AG09309 (cell line): ENCODE measurements around the gene LIPT2.

Source experiments
- DNase-seq: peaks from one replicate; pipeline ENCODE4 v3.0.0-alpha.2; 2010; ENCODE audit warnings: low read depth
- H3K4me3 ChIP-seq: 2 replicates; pipeline ENCODE4 v1.5.1; 2011; ENCODE audit warnings: mild to moderate bottlenecking, low read depth, low read length, moderate library complexity; ENCODE audit not compliant: control insufficient read depth
- CTCF ChIP-seq: IDR thresholded peaks from 2 replicates; pipeline ENCODE4 v1.5.1; 2011; ENCODE audit warnings: mild to moderate bottlenecking, low read depth, low read length, inconsistent platforms; ENCODE audit not compliant: insufficient read depth, control insufficient read depth; ENCODE audit errors: missing control alignments

Gene LIPT2

GRCh38 chr11:74534216-74534945, 40.9 kb upstream of the LIPT2 start:
- DNase-seq = no peak
- H3K4me3 ChIP-seq = no peak overlapping the region
- no peak for TF ChIP-seq CTCF

GRCh38 chr11:74533421-74533820, 39.9 kb upstream of the LIPT2 start:
- no peak for TF ChIP-seq CTCF
- DNase-seq = no peak
- H3K4me3 ChIP-seq = no peak overlapping the region

GRCh38 chr11:74532501-74533246, 39.1 kb upstream of the LIPT2 start:
- no peak overlapping the region for H3K4me3 ChIP-seq
- DNase-seq = no peak
- no peak for TF ChIP-seq CTCF

- no peak for DNase-seq
- no peak for TF ChIP-seq CTCF
Measured at GRCh38 chr11:74524978-74525377, 31.5 kb upstream of the LIPT2 start.

GRCh38 chr11:74524501-74524900, 31.0 kb upstream of the LIPT2 start:
- no peak for DNase-seq
- no peak overlapping the region for H3K4me3 ChIP-seq
- no peak for TF ChIP-seq CTCF

More at GRCh38 chr11:74524978-74525377, 31.5 kb upstream of the LIPT2 start:
- no peak overlapping the region for H3K4me3 ChIP-seq

- TF ChIP-seq CTCF = no peak
- DNase-seq = no peak
Measured at GRCh38 chr11:74522776-74523175, 29.3 kb upstream of the LIPT2 start.

More at GRCh38 chr11:74522776-74523175, 29.3 kb upstream of the LIPT2 start:
- H3K4me3 ChIP-seq = no peak overlapping the region
